ENCODE measurements around the gene ADCK2.
A peak's percentile ranks its signal among the peaks of the same experiment; 100 is the strongest.

Gene ADCK2

GRCh38 chr7:140674899-140675701, 2.4 kb downstream of the ADCK2 start:
- peak; percentile 57 for DNase-seq

- peak; percentile 34 for DNase-seq
Observed at GRCh38 chr7:140675726-140676125, 3.0 kb downstream of the ADCK2 start.

- no peak for DNase-seq
Observed at GRCh38 chr7:140676306-140676705, 3.6 kb downstream of the ADCK2 start.

GRCh38 chr7:140676956-140677355, 4.2 kb downstream of the ADCK2 start:
- DNase-seq: peak; percentile 46

- DNase-seq: no peak
Observed at GRCh38 chr7:140677496-140677895, 4.8 kb downstream of the ADCK2 start.

- DNase-seq: peak; percentile 51
Observed at GRCh38 chr7:140678081-140678815, 5.5 kb downstream of the ADCK2 start.

- DNase-seq: peak; percentile 47
Observed at GRCh38 chr7:140678816-140679130, 6.0 kb downstream of the ADCK2 start.

GRCh38 chr7:140679186-140679585, 6.4 kb downstream of the ADCK2 start:
- peak; percentile 56 for DNase-seq

GRCh38 chr7:140680886-140681285, 8.1 kb downstream of the ADCK2 start:
- DNase-seq: peak; percentile 43

GRCh38 chr7:140681766-140682165, 9.0 kb downstream of the ADCK2 start:
- DNase-seq: peak; percentile 8

GRCh38 chr7:140683657-140684056, 10.9 kb downstream of the ADCK2 start:
- peak; percentile 27 for DNase-seq

- peak; percentile 56 for DNase-seq
Observed at GRCh38 chr7:140684066-140684950, 11.6 kb downstream of the ADCK2 start.

- no peak for DNase-seq
Observed at GRCh38 chr7:140685407-140686087, 12.8 kb downstream of the ADCK2 start.

- DNase-seq: no peak
Observed at GRCh38 chr7:140686921-140687320, 14.2 kb downstream of the ADCK2 start.

- peak; percentile 50 for DNase-seq
Observed at GRCh38 chr7:140688341-140688740, 15.6 kb downstream of the ADCK2 start.

- peak; percentile 47 for DNase-seq
Observed at GRCh38 chr7:140689199-140690152, 16.7 kb downstream of the ADCK2 start.

- DNase-seq: no peak
Observed at GRCh38 chr7:140691376-140692045, 18.8 kb downstream of the ADCK2 start.

- DNase-seq: peak; percentile 60
Observed at GRCh38 chr7:140693849-140694248, 21.1 kb downstream of the ADCK2 start.

GRCh38 chr7:140694592-140694991, 21.8 kb downstream of the ADCK2 start:
- peak; percentile 36 for DNase-seq

GRCh38 chr7:140695381-140695780, 22.6 kb downstream of the ADCK2 start:
- DNase-seq: no peak
